OCI-LY3 (cell line): Measurements from ENCODE around the gene PCNX3.

Source experiments
- EZH2phosphoT487 ChIP-seq: fragments of 200-600 bp; shearing (Covaris generic); IDR thresholded peaks from 2 replicates; pipeline ENCODE4 v1.6.1; 2018; ENCODE audit warnings: antibody characterized with exemption, mixed run types, low read depth
- TF ChIP-seq, protein P1 (sequence below): fragments of 200-600, 300-600 bp; sonication (generic); IDR thresholded peaks from 2 replicates; pipeline ENCODE4 v1.5.1; 2014; ENCODE audit warnings: antibody characterized with exemption, low read length, low read depth

DNA sequence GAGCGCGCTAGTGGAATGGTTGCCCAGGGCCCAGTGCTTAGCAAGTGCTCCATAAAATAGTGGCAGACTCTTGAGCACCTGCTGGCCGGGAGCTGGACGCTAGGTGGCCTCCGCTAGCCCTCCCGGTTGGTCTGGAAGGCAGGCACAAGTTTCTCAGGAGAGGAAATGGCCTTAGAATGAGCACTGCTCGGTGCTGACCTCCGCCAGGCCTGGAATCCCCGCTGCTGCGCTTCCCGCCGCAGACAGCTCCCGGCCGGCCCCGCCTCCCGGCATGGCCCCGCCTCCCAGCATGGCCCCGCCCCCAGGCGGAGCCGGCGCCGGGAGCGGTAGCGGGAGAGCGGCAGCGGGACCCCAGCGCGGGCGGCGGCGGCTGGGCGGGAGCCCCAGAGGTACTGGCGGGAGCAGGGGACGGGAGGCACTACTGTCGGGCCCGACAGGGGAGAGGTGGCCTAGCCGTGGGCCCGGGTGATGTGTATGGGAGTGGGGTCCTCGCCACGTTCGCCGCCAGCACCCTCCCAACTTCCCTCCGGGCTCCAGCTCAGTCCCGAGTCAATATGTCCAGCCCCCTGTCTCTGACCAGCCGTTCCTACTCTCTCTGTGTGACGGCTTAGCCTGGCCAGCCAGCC, 22.3 kb downstream of the PCNX3 start, which contains the start of gene SIPA1:
- TF ChIP-seq, protein P1, sequence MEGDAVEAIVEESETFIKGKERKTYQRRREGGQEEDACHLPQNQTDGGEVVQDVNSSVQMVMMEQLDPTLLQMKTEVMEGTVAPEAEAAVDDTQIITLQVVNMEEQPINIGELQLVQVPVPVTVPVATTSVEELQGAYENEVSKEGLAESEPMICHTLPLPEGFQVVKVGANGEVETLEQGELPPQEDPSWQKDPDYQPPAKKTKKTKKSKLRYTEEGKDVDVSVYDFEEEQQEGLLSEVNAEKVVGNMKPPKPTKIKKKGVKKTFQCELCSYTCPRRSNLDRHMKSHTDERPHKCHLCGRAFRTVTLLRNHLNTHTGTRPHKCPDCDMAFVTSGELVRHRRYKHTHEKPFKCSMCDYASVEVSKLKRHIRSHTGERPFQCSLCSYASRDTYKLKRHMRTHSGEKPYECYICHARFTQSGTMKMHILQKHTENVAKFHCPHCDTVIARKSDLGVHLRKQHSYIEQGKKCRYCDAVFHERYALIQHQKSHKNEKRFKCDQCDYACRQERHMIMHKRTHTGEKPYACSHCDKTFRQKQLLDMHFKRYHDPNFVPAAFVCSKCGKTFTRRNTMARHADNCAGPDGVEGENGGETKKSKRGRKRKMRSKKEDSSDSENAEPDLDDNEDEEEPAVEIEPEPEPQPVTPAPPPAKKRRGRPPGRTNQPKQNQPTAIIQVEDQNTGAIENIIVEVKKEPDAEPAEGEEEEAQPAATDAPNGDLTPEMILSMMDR, result no peak
- TF ChIP-seq EZH2phosphoT487, result no peak
